Measurements from ENCODE around the gene MED28. TPM values are rescaled to one million over a fixed set of nuclear protein-coding genes. Genes with fewer than 3 reads are reported as not detected.

Gene MED28
- total RNA-seq, 1 experiment from 2014 or later: 60.5 TPM

GRCh38 chr4:17597517-17597916 lies 16.9 kb upstream of the MED28 start:
- Histone ChIP-seq H3K9me3 (no peaks in the 10 kb centered on the region), H3K27me3 (replicated peaks; ENCODE audit: control insufficient read depth, insufficient read depth, low read length) (no peaks in the 10 kb centered on the region), H3K4me1 (no peaks in the 10 kb centered on the region), H3K36me3 (ENCODE audit: control insufficient read depth, insufficient read depth, low read length) (no peaks in the 10 kb centered on the region; the same call in 1 of the 2 replicates), H3K4me3 (ENCODE audit: low read depth, low read length) (no peak overlapping the region)
- intact Hi-C loops (cut with micrococcal nuclease; ENCODE audit: unreplicated experiment): loop anchor here (1.0 to 5.0 kb wide), 5 partner anchors 17 to 210 kb away; partner anchors contain the start of gene MED28
- peak in 1 of 2 experiments; percentile 62 for DNase-seq
- ChIA-PET CTCF (no interaction called here), POLR2A (no interaction called here)
- Mint-ChIP-seq H3K4me3 (ENCODE audit: unreplicated experiment) (no peak overlapping the region), H3K9me3 (ENCODE audit: unreplicated experiment) (no peaks in the 10 kb centered on the region), H3K36me3 (ENCODE audit: insufficient read depth, unreplicated experiment) (peaks cover 18% of the 10 kb centered on the region), H3K4me1 (ENCODE audit: low read depth, unreplicated experiment) (no peaks in the 10 kb centered on the region), H3K27me3 (ENCODE audit: insufficient read depth, unreplicated experiment) (no peaks in the 10 kb centered on the region), H3K27ac (ENCODE audit: unreplicated experiment) (no peak overlapping the region)
- no TSS peak for BruUV-seq (replicated peaks)
- TF ChIP-seq CTCF (IDR thresholded peaks at IDR 0.05; ENCODE audit: insufficient read depth in 1 of 2, low read depth in 1 of 2, low read length in 1 of 2, severe bottlenecking in 1 of 2, unreplicated experiment in 1 of 2): peak in 1 of 2 experiments; percentile 62

DNA sequence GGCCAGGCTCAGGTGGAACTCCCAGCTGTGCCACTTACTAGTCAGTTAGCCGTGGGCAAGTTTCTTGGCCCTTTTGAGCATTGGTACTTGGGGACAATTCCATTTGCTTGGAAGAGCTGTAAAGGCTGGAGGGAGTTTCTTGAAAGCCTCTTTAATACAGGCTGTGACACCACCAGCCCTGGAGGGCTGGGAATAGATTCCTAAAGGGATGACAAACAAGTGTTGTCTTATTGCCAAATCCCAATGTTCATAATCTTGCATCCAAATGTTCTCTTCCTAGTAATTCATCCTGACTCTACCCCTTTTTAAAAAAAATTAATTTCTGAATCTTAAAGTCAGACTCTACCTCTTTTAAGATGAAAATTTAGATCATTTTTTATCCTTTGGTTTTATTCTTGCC lies 14.6 kb upstream of the MED28 start:
- POLR2A ChIA-PET: no interaction called here
- no peak overlapping the region for H3K4me3 ChIP-seq (ENCODE audit: low read depth, low read length)
- Mint-ChIP-seq H3K4me3 (ENCODE audit: unreplicated experiment) (no peak overlapping the region), H3K27me3 (ENCODE audit: insufficient read depth, unreplicated experiment) (no peaks in the 10 kb centered on the region), H3K4me1 (ENCODE audit: low read depth, unreplicated experiment) (no peaks in the 10 kb centered on the region), H3K27ac (ENCODE audit: unreplicated experiment) (no peak overlapping the region), H3K36me3 (ENCODE audit: insufficient read depth, unreplicated experiment) (peaks cover 13% of the 10 kb centered on the region), H3K9me3 (ENCODE audit: unreplicated experiment) (no peaks in the 10 kb centered on the region)
- H3K4me1 ChIP-seq: no peaks in the 10 kb centered on the region
- no peak for TF ChIP-seq CTCF (IDR thresholded peaks at IDR 0.05; ENCODE audit: insufficient read depth in 1 of 2, low read depth in 1 of 2, low read length in 1 of 2, severe bottlenecking in 1 of 2, unreplicated experiment in 1 of 2)
- no peaks in the 10 kb centered on the region for H3K9me3 ChIP-seq
- H3K27me3 ChIP-seq (replicated peaks; ENCODE audit: control insufficient read depth, insufficient read depth, low read length): no peaks in the 10 kb centered on the region
- CTCF ChIA-PET: interaction anchor here (0.6 to 0.7 kb wide), 2 partner anchors 11 to 1820 kb away, joined by 3 read pairs; no protein-coding TSS in a partner anchor
- no peak for DNase-seq
- no TSS peak for BruUV-seq (replicated peaks)
- intact Hi-C loops (cut with micrococcal nuclease; ENCODE audit: unreplicated experiment): loop anchor here (5.0 kb wide), 1 partner anchor 207 kb away; no protein-coding TSS in a partner anchor
- no peaks in the 10 kb centered on the region; the same call in 1 of the 2 replicates for H3K36me3 ChIP-seq (ENCODE audit: control insufficient read depth, insufficient read depth, low read length)

DNA sequence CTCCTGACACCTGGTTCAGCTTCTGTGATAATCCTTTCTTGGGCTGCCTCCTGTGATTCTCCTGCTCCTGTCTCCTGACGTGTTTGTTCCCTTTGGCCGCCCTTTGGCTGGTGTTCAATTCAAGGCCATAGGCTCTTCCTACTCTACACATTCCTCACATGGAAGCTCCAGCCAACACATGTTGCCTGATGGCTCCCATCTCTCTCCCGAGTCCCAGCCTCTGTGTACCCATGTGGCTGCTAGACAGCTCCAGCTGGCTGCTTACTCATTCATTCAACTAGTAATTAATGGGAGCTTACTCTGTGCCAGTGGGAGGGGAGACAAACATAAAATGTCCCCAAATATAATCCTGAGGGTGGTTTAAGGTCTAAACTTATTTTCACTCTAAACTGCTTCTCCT lies 9.2 kb upstream of the MED28 start:
- H3K4me3 Mint-ChIP-seq (ENCODE audit: unreplicated experiment): no peak overlapping the region
- TF ChIP-seq CTCF (IDR thresholded peaks at IDR 0.05; ENCODE audit: insufficient read depth in 1 of 2, low read depth in 1 of 2, low read length in 1 of 2, severe bottlenecking in 1 of 2, unreplicated experiment in 1 of 2): no peak
- no peak overlapping the region for H3K4me3 ChIP-seq (ENCODE audit: low read depth, low read length)
- no TSS peak for BruUV-seq (replicated peaks)
- no peak for DNase-seq
- no peak overlapping the region for H3K27ac Mint-ChIP-seq (ENCODE audit: unreplicated experiment)
- ChIA-PET POLR2A (no interaction called here), CTCF (no interaction called here)
- H3K9me3 ChIP-seq: no peaks in the 10 kb centered on the region
- H3K4me1 Mint-ChIP-seq (ENCODE audit: low read depth, unreplicated experiment): no peaks in the 10 kb centered on the region
- H3K27me3 Mint-ChIP-seq (ENCODE audit: insufficient read depth, unreplicated experiment): no peaks in the 10 kb centered on the region
- intact Hi-C loops (cut with micrococcal nuclease; ENCODE audit: unreplicated experiment): no loop called here
- no peaks in the 10 kb centered on the region for H3K27me3 ChIP-seq (replicated peaks; ENCODE audit: control insufficient read depth, insufficient read depth, low read length)
- H3K36me3 ChIP-seq (ENCODE audit: control insufficient read depth, insufficient read depth, low read length): no peaks in the 10 kb centered on the region
- H3K9me3 Mint-ChIP-seq (ENCODE audit: unreplicated experiment): no peaks in the 10 kb centered on the region
- H3K4me1 ChIP-seq: no peaks in the 10 kb centered on the region
- H3K36me3 Mint-ChIP-seq (ENCODE audit: insufficient read depth, unreplicated experiment): peaks cover 8% of the 10 kb centered on the region

All from Caco-2 (cell line).